Parathyroid adenoma (tissue), 2 donors: Measurements from ENCODE around the gene SUCLA2.
"Not testable (repeated sequence)": the region's sequence is repeated elsewhere in the genome, so short reads cannot be mapped to it uniquely, and the experiment has no call there.

Experiments
- H2AFZ ChIP-seq: fragments of 300-600 bp; sonication (generic); one replicate; pipeline ENCODE4 v1.7.0; 2017; ENCODE audit warnings: antibody characterized with exemption, mild to moderate bottlenecking
- H3K27ac ChIP-seq: fragments of 300-600 bp; sonication (generic); one replicate; pipeline ENCODE4 v1.7.0; 2017
- H3K27me3 ChIP-seq: fragments of 300-600 bp; sonication (generic); one replicate; pipeline ENCODE4 v1.7.0; 2017; ENCODE audit warnings: low read length; ENCODE audit not compliant: control insufficient read depth, insufficient read depth
- H3K36me3 ChIP-seq: fragments of 300-600 bp; sonication (generic); one replicate; pipeline ENCODE4 v1.7.0; 2017; ENCODE audit warnings: low read length; ENCODE audit not compliant: control insufficient read depth, insufficient read depth
- H3K4me1 ChIP-seq: fragments of 300-600 bp; sonication (generic); one replicate; pipeline ENCODE4 v1.7.0; 2017; ENCODE audit warnings: control low read depth
- H3K4me2 ChIP-seq: fragments of 300-600 bp; sonication (generic); one replicate; pipeline ENCODE4 v1.7.0; 2017; ENCODE audit warnings: low read length
- H3K4me3 ChIP-seq: fragments of 300-600 bp; sonication (generic); one replicate; pipeline ENCODE4 v1.7.0; 2017; ENCODE audit warnings: low read depth, low read length
- H3K79me2 ChIP-seq: fragments of 300-600 bp; sonication (generic); one replicate; pipeline ENCODE4 v1.7.0; 2017; ENCODE audit warnings: control low read depth
- H3K9ac ChIP-seq: fragments of 300-600 bp; sonication (generic); one replicate; pipeline ENCODE4 v1.7.0; 2017; ENCODE audit warnings: mild to moderate bottlenecking
- H3K9me3 ChIP-seq: fragments of 300-600 bp; sonication (generic); one replicate; pipeline ENCODE4 v1.7.0; 2017; ENCODE audit warnings: low read length; ENCODE audit not compliant: control insufficient read depth
- CTCF ChIP-seq: fragments of 300-600 bp; sonication (generic); IDR thresholded peaks from one replicate; pipeline ENCODE4 v1.7.0; 2017; ENCODE audit warnings: antibody characterized with exemption, mild to moderate bottlenecking
- donor health status: primary hyperparathyroidism.

Gene SUCLA2

GRCh38 chr13:48004201-48004600, 3.1 kb upstream of the SUCLA2 start:
- Histone ChIP-seq H3K4me2 (no peak overlapping the region), H3K9me3 (no peaks in the 10 kb centered on the region), H3K9ac (no peak overlapping the region), H3K36me3 (no peaks in the 10 kb centered on the region), H3K79me2 (peaks cover 9% of the 10 kb centered on the region), H3K4me3 (no peak overlapping the region), H2AFZ (no peak overlapping the region), H3K4me1 (peaks cover 2% of the 10 kb centered on the region), H3K27ac (no peak overlapping the region), H3K27me3 (no peaks in the 10 kb centered on the region)
- no peak for TF ChIP-seq CTCF

- not testable (repeated sequence) for H3K79me2 ChIP-seq, H3K36me3 ChIP-seq, H3K27me3 ChIP-seq, H3K4me2 ChIP-seq, H3K9me3 ChIP-seq, H2AFZ ChIP-seq, H3K9ac ChIP-seq, H3K4me1 ChIP-seq, H3K27ac ChIP-seq, H3K4me3 ChIP-seq
Observed at GRCh38 chr13:48001999-48002398, 926 bp upstream of the SUCLA2 start.

GRCh38 chr13:48000559-48001113, 437 bp downstream of the SUCLA2 start:
- H2AFZ ChIP-seq, result peak overlapping the region; percentile 90

GRCh38 chr13:47999973-48000372, 1.1 kb downstream of the SUCLA2 start:
- peaks cover 9% of the 10 kb centered on the region for H3K79me2 ChIP-seq
- peak overlapping the region; percentile 89 for H3K4me2 ChIP-seq
- H3K36me3 ChIP-seq, result no peaks in the 10 kb centered on the region
- peaks cover 2% of the 10 kb centered on the region for H3K4me1 ChIP-seq
- H3K9ac ChIP-seq, result no peak overlapping the region
- no peak for TF ChIP-seq CTCF
- peak overlapping the region; percentile 96 for H3K4me3 ChIP-seq
- no peak overlapping the region for H2AFZ ChIP-seq
- H3K27me3 ChIP-seq, result no peaks in the 10 kb centered on the region
- H3K9me3 ChIP-seq, result no peaks in the 10 kb centered on the region
- no peak overlapping the region for H3K27ac ChIP-seq

More at GRCh38 chr13:48000559-48001113, 437 bp downstream of the SUCLA2 start:
- H3K4me2 ChIP-seq, result peak overlapping the region; percentile 89
- no peaks in the 10 kb centered on the region for H3K36me3 ChIP-seq
- peaks cover 2% of the 10 kb centered on the region for H3K4me1 ChIP-seq
- TF ChIP-seq CTCF, result no peak
- peak overlapping the region; percentile 53 for H3K27ac ChIP-seq
- peaks cover 9% of the 10 kb centered on the region for H3K79me2 ChIP-seq
- H3K9me3 ChIP-seq, result no peaks in the 10 kb centered on the region
- peak overlapping the region; percentile 53 for H3K9ac ChIP-seq
- no peaks in the 10 kb centered on the region for H3K27me3 ChIP-seq
- peak overlapping the region; percentile 96 for H3K4me3 ChIP-seq

- Histone ChIP-seq H3K9me3 (no peaks in the 10 kb centered on the region), H2AFZ (no peak overlapping the region), H3K4me2 (no peak overlapping the region), H3K4me3 (no peak overlapping the region), H3K36me3 (no peaks in the 10 kb centered on the region), H3K79me2 (peaks cover 9% of the 10 kb centered on the region), H3K4me1 (peaks cover 2% of the 10 kb centered on the region), H3K27me3 (no peaks in the 10 kb centered on the region), H3K9ac (no peak overlapping the region), H3K27ac (no peak overlapping the region)
- TF ChIP-seq CTCF, result no peak
Observed at GRCh38 chr13:47997384-47997783, 3.7 kb downstream of the SUCLA2 start.
